Uterus (tissue), 2 donors: ENCODE measurements around the gene TRIAP1.

Experiments
- POLR2A ChIP-seq, 2 donors: fragments of 450-650 bp; IDR thresholded peaks; one replicate each; pipeline ENCODE4 v1.6.1; 2016; ENCODE audit warnings: antibody characterized with exemption in 2 of 2, mild to moderate bottlenecking in 1 of 2, moderate library complexity in 1 of 2
- TF ChIP-seq, protein P1 (sequence below), 4 experiments: fragments of 200-600 bp in 2 of 4; fragments of 450-650 bp in 2 of 4; sonication (generic) in 2 of 4; IDR thresholded peaks; one replicate each; pipeline ENCODE4 v1.5.1; 2016 to 2019; ENCODE audit warnings: antibody characterized with exemption in 4 of 4, mild to moderate bottlenecking in 2 of 4, moderate library complexity in 1 of 4

DNA sequence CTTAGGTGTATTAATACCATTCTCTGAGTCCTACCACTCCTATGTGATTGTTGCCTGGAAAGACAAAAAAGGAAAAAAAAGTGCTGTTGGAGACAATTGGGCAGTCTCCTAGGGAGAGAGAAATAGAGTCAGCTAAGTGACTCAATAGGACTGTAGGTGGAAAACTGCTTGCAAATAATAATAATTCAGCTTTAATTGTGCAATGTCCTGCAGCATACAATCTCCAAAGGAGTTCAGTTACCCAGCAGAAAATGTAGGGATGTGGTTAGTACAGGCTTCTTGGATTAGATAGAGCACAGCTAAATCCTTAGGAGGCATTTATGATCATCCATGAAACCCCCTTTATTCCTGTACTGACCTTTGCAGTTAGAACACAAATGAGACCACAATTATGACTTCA lies 26.3 kb upstream of the TRIAP1 start:
- no peak for TF ChIP-seq POLR2A (IDR thresholded peaks at IDR 0.05)
- TF ChIP-seq, protein P1, sequence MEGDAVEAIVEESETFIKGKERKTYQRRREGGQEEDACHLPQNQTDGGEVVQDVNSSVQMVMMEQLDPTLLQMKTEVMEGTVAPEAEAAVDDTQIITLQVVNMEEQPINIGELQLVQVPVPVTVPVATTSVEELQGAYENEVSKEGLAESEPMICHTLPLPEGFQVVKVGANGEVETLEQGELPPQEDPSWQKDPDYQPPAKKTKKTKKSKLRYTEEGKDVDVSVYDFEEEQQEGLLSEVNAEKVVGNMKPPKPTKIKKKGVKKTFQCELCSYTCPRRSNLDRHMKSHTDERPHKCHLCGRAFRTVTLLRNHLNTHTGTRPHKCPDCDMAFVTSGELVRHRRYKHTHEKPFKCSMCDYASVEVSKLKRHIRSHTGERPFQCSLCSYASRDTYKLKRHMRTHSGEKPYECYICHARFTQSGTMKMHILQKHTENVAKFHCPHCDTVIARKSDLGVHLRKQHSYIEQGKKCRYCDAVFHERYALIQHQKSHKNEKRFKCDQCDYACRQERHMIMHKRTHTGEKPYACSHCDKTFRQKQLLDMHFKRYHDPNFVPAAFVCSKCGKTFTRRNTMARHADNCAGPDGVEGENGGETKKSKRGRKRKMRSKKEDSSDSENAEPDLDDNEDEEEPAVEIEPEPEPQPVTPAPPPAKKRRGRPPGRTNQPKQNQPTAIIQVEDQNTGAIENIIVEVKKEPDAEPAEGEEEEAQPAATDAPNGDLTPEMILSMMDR (IDR thresholded peaks at IDR 0.05), result no peak
